ENCODE measurements around the gene GK2.

GK2 gene

GRCh38 chr4:79408063-79408462, at the start of gene GK2:
GK2 (minus strand) TSS chr4:79408228; CDS start chr4:79408200, 28 bp downstream.
- no peak for DNase-seq

DNA sequence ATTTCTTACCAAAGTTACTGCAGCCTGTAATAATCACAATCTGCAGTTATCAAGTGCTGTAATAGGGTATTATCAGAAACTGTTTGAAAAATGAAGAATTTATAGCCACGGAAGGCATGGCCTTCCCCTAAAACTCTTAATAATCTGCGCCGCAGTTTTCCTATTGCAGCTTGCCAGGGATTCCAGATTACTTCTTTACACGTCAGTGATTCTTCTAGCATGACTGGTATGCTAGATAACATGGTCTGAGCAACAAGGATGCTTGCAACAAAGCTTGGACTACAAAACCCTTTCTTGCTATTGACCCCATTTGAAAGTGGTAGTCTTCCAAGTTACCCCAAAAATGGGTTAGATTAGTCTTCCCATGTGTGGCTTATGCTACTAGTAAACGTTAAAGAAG, 47.2 kb upstream of the GK2 start:
- peak in 1 of 2 experiments; percentile 46 for DNase-seq

- DNase-seq = no peak
These were observed 46.6 kb upstream of the GK2 start for GRCh38 chr4:79454656-79455055.

- no peak for DNase-seq
These were observed 42.0 kb upstream of the GK2 start for GRCh38 chr4:79450053-79450452.

- DNase-seq = no peak
These were observed 38.1 kb upstream of the GK2 start for GRCh38 chr4:79446145-79446544.

DNA sequence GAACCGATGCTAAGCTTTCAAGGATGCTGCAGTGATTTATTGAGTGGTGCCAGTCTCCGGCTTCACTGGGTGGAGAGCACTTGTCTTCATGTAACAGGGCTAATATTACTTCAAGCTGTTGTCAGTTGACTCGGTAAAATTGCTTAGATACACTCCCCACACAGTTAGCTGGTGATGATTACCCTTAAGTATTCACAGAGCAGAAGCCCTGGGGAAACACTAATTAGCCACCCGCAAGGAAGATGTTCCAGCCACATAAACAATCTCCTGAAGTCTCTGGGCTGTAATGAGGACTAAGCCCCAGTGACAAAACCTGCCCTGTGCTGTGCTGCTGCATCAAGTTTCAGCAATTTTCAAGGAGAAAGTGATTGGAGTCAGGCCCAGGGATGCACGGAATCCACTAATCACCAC, 37.3 kb upstream of the GK2 start:
- DNase-seq = peak; percentile 27 to 62

DNA sequence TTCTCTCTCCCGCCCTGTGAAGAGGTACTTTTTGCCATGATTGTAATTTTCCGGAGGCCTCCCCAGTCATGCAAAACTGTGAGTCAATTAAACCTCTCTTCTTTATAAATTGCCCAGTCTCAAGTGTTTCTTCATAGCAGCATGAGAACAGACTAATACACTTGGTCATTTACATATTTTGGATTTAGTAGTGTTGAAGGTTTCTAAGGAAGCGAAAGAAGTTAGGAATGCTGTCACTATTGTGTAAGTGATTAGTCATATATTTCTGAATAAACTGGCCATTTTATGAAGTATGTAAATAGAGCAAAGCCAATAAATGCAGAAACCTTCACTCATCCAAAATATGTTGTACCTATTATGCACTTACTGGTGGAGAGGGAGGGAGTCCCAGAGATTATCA, 34.4 kb upstream of the GK2 start:
- no peak for DNase-seq

GRCh38 chr4:79439489-79439888, 31.5 kb upstream of the GK2 start:
- DNase-seq = no peak

DNA sequence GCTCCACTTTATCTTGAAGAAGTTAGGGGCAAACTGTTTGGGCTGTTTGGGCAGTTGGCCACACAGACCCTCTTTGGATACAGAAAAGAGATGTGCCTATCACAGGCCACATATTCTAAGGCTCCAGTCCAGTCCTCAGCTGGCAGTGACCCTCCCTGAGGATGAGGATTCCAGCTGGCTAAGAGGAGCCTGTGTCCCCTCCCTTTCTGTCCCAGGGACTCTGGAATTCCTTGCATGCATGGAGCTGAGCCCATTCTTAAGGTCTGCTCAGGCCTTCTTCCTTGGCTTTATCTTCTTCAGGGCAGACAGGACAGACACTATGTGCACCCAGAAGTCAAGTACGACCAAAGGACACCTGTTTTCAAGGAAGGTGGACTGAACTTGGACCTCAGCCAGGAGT, 23.8 kb upstream of the GK2 start:
- no peak for DNase-seq

- peak in 1 of 2 experiments; percentile 37 for DNase-seq
These were observed 21.3 kb upstream of the GK2 start for GRCh38 chr4:79429113-79429903.

DNA sequence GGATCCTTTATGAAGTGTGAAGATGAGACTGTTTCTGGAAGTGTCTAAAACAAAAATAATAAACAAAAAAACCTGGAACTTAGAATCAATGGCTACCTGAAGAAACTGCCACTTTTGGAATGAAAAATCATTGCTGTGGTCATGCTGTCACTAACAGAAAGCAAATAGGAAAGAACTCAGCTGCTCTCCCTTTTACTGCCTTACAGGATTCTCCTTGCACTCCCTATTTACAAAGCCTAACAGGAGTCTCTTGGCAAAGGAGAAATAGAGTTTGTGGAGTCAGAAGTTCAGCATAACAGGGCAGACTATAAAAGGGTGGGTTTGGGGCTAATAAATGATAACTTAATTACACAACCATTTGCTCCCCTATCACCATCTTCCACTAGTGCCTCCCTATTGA, 19.0 kb upstream of the GK2 start:
- no peak for DNase-seq

DNA sequence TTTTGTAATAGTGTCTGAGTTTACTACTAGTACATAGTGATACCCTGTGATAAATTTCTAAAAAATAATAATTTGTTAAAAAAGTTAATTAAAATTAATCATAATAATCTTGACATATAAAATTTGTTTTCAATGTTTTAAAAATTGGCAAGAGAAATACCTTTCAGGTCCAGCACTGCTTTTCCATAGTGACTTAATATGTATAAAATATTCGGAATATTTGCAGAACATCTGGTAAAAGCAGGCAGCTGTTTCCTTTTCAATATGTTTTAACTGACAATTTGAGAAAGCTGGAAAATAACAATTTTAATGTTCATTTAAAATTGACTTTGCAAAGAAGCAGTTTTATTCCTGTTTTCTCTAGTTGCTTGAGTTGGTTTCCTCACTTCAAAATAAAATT, 17.6 kb upstream of the GK2 start:
- no peak for DNase-seq

DNA sequence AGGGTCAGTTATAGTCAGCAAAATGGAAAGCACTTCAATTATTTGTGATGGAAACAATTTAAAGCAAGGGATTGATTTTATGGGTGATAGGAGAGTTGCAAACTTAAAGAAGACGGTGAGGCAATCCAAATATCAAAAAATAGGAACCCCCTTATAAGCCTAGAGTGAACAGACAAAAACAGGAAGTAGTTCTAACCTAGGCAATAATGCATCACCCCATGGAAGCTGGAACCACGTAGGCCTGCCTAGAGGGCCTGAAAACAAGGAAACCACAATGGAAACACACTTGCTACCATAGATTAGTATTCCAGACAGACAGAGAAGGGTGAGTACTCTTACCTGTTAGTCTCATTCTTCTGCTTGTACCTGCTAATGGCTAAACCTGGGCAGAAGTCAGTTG, 13.5 kb upstream of the GK2 start:
- DNase-seq = no peak

GRCh38 chr4:79413886-79414285, 5.9 kb upstream of the GK2 start:
- no peak for DNase-seq

DNA sequence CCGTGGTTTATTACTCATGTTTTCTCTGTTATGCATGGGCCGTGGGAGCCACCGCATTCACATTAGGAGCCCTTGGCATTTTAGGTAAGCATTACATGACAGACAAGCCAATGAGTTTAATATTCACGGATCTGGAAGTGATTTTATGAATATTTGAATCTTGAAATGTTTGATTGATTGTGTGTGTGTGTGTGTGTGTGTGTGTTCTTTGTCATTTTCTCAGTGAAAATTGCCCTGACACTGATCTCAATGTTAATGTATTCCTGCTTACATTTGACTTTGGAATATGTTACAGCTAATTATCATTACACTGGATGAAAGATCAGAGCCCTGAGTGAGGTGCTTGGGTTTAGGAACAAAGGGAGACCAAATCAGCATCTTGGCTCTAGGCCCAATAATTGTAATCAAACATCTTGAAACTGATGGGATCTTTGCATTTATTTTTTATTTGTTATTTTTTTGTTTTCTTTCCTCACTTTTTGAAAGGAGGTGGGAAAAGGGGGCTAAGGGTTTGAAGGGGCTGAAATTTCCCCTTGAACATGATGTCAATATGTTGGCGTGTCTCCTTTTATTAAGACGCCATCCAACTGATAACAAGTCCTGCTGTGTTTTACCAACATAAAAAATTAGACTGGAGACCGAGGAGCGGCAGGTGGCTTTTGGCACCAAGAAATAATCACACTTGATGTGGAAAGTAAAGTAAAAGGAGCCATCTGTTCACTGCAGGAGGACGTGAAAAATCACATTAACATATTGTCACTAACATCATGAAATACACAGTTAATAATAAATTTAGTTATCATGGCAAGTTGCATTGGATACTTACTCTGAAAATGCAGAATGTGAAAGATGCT, 5.2 kb upstream of the GK2 start:
- DNase-seq = peak in 1 of 2 experiments; percentile 34

DNA sequence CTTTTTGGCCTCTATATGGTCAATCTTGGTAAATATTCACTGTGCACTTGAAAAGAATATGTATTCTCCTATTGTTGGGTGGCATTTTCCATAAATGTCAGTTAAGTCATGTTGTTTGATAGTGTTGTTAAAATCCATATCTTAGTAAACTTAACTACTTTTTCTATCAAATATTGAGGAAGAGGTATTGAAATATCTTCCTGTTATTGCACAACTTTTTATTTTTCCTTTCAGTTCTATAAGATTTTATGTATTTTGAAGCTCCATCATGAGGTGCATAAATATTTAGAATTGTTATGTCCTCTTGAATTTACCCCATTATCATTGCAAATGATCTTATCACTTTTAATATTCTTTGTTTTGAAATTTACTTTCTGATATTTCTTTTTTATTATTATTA, 3.4 kb downstream of the GK2 start:
- DNase-seq = no peak

GRCh38 chr4:79403356-79403755, 4.7 kb downstream of the GK2 start:
- DNase-seq = no peak

DNA sequence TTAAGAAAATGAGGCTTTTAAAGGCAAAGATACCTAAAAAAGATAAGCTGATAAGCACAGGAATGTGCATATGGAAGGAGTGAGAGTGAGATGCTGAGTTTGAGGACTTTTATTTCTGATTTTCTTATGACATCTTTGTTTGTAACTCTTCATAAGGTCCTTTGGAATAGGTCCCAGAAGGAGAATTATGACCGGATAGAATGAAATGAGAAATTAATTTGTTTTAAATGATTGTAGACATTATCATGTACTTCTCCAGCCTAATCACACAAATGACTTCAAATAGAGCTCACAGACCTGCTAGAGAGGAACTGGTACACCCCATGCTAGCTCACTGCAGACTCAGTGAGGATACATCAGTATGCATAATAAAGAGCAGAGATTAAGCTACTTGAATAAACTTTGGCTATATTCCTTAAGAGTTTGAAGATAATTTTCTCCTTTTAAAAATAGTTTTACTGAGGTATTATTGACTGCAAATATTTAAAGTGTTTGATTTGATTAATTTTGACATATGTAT, 5.6 kb downstream of the GK2 start:
- peak in 1 of 2 experiments; percentile 7 for DNase-seq

- DNase-seq = no peak
These were observed 9.0 kb downstream of the GK2 start for GRCh38 chr4:79399076-79399475.

- DNase-seq = no peak
These were observed 10.1 kb downstream of the GK2 start for GRCh38 chr4:79397951-79398350.

DNA sequence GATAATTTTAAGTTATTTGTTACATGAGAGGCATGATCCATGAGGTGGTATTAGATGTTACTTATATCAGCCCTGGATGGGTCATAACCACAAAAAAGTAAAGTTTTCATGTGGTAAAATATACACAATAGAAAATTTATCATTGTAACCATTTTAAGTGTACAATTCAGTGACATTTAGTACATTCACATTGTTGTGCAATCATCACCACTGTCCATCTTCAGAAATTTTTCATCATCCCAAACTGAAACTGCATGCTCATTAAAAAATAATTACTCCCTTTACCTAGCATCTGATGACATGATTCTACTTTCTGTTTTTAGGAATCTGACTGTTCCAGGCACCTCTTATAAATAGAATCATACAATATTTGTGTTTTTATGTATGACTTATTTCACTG, 11.2 kb downstream of the GK2 start:
- DNase-seq = no peak

DNA sequence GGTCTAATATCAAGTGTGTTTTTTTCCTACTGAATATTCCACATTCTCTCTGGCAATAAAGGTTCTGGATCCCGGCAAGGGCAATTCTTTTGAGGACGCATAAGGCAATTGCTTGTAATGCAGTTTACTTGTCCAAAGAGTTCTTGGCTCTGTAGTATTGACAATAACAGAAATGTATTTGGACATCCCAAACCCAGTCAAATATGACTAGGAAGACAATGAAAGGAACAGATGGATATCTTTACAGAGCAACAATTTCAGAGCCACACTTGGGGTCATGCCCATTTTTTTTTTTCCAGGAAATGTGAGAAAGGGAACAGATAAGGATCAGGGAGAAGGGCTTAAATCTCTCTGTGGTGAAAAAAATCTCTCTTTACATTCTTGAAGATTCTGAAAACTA, 12.2 kb downstream of the GK2 start:
- DNase-seq = peak in 1 of 2 experiments; percentile 43

DNA sequence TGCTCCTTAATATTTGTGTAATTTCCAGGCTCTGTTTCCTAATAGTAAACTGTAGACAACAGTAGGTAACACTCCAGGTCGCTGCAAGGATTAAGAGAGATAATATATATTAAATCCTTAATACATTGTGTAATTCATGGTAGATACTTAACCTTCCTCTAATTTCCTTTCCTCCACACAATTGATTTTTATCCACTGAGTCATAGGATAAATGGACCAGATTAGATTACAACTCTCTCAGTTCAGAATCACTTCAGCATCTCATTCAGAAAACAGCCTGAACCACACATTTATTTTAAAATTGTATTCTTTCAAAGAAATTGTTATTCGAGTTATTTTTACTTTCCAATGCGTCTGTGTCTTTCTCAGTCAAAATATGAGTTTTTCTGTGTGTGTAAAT, 17.1 kb downstream of the GK2 start:
- no peak for DNase-seq

DNA sequence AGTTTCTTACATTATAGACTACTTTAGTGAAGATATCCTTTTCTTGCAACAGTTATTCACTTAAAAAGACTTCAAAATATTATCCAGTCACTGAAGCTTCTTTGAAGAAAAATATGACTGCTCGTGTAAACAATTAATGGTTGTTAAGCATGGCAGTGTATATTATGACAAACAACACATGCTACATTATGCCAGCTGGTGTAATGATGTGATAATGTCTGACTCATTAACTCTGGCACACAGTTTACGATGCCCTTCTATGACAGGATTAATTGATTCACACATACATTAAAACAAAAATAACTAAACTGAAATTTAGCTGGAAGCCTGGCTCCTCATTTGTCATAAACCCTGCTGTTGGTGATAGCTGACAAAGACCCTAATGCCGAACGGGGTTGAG, 22.4 kb downstream of the GK2 start:
- DNase-seq = peak; percentile 58 to 72

Data from NCI-H446 (cell line).